ENCODE results near the gene POU6F2. TPM values are rescaled to one million over a fixed set of nuclear protein-coding genes. Genes with fewer than 3 reads are reported as not detected.
"Not testable (repeated sequence)": the region's sequence is repeated elsewhere in the genome, so short reads cannot be mapped to it uniquely, and the experiment has no call there.

Gene POU6F2
- total RNA-seq, 1 experiment from 2014 or later: 2.9 TPM

DNA sequence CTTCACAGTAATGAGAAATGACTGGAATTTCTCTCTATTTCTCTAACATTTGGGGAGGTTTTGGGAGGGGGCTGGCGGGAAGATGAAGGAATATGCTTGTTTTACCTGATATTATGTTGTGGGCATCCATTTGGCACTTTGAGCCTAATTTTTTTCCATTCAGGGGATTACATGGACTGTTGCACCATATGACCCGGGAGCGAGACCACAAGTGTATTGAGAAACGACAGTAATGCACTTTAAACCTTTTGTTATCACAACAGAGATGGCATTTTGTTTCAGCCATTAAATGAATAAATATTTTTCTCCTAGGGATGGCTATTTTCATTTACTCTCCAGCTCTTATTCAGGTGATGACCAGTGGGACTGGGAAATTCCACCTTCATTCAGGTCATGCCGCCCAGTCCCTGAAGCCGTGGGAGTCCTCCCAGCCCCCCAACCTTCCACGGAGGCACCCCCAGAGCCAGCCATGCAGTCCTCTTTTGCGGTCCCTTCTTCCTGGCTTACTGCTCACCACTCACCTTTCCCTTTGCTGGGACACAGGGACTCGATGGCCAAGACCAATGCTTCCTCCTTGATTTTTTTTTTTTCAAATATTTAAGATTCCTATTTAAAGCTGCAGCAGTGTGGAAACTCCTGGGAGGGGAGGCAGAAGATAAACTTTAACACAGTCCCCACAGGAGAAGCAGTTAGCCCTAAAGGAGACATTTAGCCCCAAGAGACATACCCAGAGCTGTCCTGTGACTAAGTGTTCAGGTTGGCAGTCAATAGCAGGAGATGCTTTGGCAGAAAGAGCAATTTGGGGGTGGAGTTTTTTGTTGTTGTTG lies 397.6 kb downstream of the POU6F2 start:
- ATAC-seq: no peak
- Mint-ChIP-seq H3K4me1 (peaks cover 5% of the 10 kb centered on the region; the same call in 1 of the 2 replicates), H3K27me3 (ENCODE audit: low read depth) (no peaks in the 10 kb centered on the region), H3K9me3 (peaks cover 13% of the 10 kb centered on the region), H3K27ac (no peak overlapping the region), H3K36me3 (0 out of 2 replicates have a peak, but pooled peaks cover 3% of the 10 kb centered on the region), H3K4me3 (no peak overlapping the region)
- ChIA-PET CTCF (interaction anchor here (1.5 kb wide), 1 partner anchor 12 kb away, joined by 5 read pairs; no protein-coding TSS in a partner anchor), POLR2A (no interaction called here)
- TF ChIP-seq, protein P1, sequence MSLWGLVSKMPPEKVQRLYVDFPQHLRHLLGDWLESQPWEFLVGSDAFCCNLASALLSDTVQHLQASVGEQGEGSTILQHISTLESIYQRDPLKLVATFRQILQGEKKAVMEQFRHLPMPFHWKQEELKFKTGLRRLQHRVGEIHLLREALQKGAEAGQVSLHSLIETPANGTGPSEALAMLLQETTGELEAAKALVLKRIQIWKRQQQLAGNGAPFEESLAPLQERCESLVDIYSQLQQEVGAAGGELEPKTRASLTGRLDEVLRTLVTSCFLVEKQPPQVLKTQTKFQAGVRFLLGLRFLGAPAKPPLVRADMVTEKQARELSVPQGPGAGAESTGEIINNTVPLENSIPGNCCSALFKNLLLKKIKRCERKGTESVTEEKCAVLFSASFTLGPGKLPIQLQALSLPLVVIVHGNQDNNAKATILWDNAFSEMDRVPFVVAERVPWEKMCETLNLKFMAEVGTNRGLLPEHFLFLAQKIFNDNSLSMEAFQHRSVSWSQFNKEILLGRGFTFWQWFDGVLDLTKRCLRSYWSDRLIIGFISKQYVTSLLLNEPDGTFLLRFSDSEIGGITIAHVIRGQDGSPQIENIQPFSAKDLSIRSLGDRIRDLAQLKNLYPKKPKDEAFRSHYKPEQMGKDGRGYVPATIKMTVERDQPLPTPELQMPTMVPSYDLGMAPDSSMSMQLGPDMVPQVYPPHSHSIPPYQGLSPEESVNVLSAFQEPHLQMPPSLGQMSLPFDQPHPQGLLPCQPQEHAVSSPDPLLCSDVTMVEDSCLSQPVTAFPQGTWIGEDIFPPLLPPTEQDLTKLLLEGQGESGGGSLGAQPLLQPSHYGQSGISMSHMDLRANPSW (CRISPR knock-in tag; conservative IDR thresholded peaks at IDR 0.05; ENCODE audit: low read depth): no peak
- TF ChIP-seq, protein P2, sequence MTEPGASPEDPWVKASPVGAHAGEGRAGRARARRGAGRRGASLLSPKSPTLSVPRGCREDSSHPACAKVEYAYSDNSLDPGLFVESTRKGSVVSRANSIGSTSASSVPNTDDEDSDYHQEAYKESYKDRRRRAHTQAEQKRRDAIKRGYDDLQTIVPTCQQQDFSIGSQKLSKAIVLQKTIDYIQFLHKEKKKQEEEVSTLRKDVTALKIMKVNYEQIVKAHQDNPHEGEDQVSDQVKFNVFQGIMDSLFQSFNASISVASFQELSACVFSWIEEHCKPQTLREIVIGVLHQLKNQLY (CRISPR knock-in tag; IDR thresholded peaks at IDR 0.05): no peak
- 0 out of 2 replicates have a peak, but pooled peaks have one; percentile 30 for TF ChIP-seq GABPB1 (CRISPR knock-in tag; IDR thresholded peaks at IDR 0.05)
- no peak for DNase-seq (ENCODE audit: low spot score)

DNA sequence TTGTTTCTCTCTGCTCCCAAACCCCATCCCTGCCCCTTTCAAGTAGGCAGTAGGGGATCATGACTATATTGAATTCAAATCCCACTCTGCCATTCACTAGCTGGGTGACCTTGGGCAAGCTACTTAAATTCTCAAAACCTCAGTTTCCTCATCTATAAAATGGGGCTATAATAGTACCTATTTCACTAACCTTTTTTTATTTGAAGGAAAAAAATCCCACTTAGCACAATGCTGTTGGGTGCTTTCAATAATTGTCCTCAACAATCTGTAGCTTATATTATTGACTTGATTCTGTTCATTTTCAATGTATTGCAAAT lies 398.1 kb downstream of the POU6F2 start:
- Mint-ChIP-seq H3K4me1 (peaks cover 5% of the 10 kb centered on the region; the same call in 1 of the 2 replicates), H3K27ac (no peak overlapping the region), H3K36me3 (0 out of 2 replicates have a peak, but pooled peaks cover 2% of the 10 kb centered on the region), H3K4me3 (no peak overlapping the region), H3K27me3 (ENCODE audit: low read depth) (no peaks in the 10 kb centered on the region), H3K9me3 (peaks cover 8% of the 10 kb centered on the region)
- no peak for DNase-seq (ENCODE audit: low spot score)
- no peak for ATAC-seq
- CTCF ChIA-PET: interaction anchor here (1.5 kb wide), 1 partner anchor 11 kb away, joined by 5 read pairs; no protein-coding TSS in a partner anchor
- POLR2A ChIA-PET: no interaction called here
- 0 out of 2 replicates have a peak, but pooled peaks have one; percentile 49 for TF ChIP-seq GTF2I (CRISPR knock-in tag; conservative IDR thresholded peaks at IDR 0.05)
- TF ChIP-seq, protein P3, sequence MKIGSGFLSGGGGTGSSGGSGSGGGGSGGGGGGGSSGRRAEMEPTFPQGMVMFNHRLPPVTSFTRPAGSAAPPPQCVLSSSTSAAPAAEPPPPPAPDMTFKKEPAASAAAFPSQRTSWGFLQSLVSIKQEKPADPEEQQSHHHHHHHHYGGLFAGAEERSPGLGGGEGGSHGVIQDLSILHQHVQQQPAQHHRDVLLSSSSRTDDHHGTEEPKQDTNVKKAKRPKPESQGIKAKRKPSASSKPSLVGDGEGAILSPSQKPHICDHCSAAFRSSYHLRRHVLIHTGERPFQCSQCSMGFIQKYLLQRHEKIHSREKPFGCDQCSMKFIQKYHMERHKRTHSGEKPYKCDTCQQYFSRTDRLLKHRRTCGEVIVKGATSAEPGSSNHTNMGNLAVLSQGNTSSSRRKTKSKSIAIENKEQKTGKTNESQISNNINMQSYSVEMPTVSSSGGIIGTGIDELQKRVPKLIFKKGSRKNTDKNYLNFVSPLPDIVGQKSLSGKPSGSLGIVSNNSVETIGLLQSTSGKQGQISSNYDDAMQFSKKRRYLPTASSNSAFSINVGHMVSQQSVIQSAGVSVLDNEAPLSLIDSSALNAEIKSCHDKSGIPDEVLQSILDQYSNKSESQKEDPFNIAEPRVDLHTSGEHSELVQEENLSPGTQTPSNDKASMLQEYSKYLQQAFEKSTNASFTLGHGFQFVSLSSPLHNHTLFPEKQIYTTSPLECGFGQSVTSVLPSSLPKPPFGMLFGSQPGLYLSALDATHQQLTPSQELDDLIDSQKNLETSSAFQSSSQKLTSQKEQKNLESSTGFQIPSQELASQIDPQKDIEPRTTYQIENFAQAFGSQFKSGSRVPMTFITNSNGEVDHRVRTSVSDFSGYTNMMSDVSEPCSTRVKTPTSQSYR (CRISPR knock-in tag; IDR thresholded peaks at IDR 0.05): no peak
- TF ChIP-seq RORB (CRISPR knock-in tag; IDR thresholded peaks at IDR 0.05): no peak
- TF ChIP-seq FOXP1 (CRISPR knock-in tag; IDR thresholded peaks at IDR 0.05; ENCODE audit: borderline replicate concordance): no peak
- TF ChIP-seq, protein P4, sequence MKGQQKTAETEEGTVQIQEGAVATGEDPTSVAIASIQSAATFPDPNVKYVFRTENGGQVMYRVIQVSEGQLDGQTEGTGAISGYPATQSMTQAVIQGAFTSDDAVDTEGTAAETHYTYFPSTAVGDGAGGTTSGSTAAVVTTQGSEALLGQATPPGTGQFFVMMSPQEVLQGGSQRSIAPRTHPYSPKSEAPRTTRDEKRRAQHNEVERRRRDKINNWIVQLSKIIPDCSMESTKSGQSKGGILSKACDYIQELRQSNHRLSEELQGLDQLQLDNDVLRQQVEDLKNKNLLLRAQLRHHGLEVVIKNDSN (CRISPR knock-in tag; IDR thresholded peaks at IDR 0.05): no peak
- TF ChIP-seq MXD4 (CRISPR knock-in tag; IDR thresholded peaks at IDR 0.05; ENCODE audit: borderline replicate concordance): no peak
- no peak for TF ChIP-seq FOXK1 (CRISPR knock-in tag; IDR thresholded peaks at IDR 0.05)

DNA sequence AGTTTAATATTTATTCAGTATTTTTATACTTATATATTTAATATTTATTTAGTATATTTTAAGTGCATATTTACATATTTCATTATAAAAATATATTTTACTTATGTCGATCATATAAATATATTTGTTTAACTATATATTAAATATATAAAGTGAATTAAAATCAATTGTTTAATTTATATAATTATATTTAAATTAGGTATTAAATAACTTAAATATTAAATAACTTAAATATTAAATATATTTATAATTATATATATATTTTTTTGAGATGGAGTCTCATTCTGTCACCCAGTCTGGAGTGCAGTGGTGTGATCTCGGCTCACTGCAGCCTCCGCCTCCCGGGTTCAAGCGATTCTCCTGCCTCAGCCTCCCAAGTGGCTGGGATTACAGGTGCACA lies 399.2 kb downstream of the POU6F2 start:
- H3K4me3 Mint-ChIP-seq; H3K4me1 Mint-ChIP-seq; H3K36me3 Mint-ChIP-seq; H3K9me3 Mint-ChIP-seq; DNase-seq (ENCODE audit: low spot score); H3K27me3 Mint-ChIP-seq (ENCODE audit: low read depth); CTCF ChIA-PET; ATAC-seq; POLR2A ChIA-PET; H3K27ac Mint-ChIP-seq: not testable (repeated sequence)
- TF ChIP-seq HMGA2 (CRISPR knock-in tag; IDR thresholded peaks at IDR 0.05): peak; percentile 95; the same call in 1 of the 2 replicates
